T-helper 22 cell (primary cell): Measurements from ENCODE around the gene EDC3.
"Not testable (repeated sequence)": the region's sequence is repeated elsewhere in the genome, so short reads cannot be mapped to it uniquely, and the experiment has no call there.

Source experiments
- DNase-seq: peaks from one replicate; pipeline ENCODE4 v3.0.0-alpha.2; 2020; ENCODE audit warnings: low read depth

Gene EDC3

DNA sequence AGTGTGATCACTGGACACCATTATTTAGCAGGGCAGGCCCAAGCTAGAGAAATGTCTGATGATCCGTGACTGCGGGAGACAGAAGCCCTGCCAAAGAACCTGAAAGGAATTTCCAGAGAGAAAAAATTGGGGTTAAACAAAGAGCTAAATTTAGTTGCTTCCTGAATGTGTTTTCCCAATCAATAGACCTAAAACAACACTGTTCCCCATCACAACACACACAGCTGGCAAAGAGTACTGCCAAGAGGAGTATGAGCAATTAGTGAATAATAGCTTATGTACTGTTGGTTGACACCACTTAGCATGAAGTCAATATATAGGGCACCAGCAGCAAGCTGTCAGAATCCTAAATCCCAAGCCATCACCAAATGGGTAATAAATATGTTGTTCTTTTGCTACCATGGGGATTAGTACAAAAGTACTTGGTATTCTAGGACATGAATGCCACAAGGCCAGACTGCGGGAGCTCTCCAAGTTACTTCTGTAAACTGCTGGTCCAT is 44.5 kb downstream of the EDC3 start:
- no peak for DNase-seq

DNA sequence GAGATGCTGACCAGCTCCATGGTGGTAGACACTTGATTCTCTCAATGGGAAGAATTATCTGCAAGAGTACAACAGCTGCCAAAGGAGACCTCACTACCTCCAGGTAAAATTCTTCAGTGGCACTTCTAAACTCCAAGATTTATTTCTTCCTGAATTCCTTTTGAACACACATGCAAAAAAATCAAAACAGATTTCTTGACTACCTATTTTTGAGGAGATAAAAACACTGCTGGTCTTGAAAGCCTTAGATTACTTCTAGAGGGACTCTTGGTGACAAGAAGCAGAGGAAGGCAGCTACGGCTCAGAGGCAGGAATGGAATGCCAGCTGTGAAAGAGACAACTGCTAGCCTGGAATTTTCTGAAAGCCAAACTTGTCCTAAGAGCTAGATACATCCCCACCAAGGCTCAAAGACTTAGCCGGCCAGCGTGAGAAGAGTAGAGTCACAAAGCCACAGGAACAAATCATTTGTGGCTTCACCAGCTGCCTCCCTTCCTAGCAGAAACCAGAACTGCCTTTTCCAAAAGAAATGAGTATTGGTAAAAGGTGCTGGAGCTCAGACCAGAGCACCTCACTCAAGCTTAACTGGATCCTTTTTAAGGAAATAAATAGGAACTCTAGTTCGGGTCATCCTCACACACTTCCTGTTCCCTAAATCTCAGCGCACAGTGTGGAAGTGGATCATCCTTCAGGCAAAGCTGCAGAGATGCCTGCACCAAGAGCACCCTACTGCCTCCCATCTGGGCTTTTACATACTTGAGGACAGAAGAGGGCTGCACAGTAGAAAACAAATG is 47.6 kb downstream of the EDC3 start:
- DNase-seq, result no peak

DNA sequence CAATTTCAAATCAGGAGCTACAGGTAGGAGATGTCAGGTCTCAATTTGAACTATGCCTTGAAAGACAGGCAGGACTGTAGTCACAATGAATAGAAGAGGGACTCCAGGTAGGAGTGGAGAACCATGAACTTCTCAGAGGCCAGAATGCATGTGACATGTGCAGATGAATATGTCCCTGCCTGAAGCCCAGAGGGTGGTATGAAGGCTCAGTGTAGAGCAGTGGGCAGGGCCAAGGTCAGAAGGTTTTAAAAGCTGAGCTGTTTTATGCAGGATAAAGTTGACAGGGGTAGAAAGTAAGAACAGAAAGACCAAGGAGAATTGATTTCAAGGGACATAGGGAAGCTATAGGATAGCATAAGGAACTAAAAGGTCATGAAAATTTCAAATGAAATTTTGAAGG is 49.3 kb downstream of the EDC3 start:
- no peak for DNase-seq

DNA sequence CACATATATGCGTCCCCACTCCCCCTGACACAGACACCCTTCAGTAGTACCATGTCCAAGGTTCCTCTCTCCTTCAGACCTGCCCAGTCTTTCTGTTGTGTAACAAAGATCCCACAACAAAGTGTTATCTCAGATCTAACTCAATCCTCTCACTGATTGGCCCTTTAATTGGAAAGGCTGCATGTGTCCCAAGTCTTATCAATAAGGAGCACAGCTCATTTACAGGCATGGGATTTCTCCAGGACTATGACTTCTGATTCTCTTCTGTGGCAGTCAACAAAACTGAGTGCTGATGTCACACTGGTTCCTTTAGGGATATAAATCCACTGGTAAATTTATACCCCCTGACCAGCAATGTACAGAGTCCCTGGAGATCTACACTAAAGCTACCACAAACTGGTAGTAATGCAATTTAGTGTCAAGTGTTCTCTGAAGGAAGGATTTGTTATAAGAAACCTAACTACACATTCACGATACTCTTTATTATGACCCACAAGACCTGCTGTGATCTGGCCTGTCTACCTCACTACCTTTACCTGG is 52.1 kb downstream of the EDC3 start:
- DNase-seq, result no peak

DNA sequence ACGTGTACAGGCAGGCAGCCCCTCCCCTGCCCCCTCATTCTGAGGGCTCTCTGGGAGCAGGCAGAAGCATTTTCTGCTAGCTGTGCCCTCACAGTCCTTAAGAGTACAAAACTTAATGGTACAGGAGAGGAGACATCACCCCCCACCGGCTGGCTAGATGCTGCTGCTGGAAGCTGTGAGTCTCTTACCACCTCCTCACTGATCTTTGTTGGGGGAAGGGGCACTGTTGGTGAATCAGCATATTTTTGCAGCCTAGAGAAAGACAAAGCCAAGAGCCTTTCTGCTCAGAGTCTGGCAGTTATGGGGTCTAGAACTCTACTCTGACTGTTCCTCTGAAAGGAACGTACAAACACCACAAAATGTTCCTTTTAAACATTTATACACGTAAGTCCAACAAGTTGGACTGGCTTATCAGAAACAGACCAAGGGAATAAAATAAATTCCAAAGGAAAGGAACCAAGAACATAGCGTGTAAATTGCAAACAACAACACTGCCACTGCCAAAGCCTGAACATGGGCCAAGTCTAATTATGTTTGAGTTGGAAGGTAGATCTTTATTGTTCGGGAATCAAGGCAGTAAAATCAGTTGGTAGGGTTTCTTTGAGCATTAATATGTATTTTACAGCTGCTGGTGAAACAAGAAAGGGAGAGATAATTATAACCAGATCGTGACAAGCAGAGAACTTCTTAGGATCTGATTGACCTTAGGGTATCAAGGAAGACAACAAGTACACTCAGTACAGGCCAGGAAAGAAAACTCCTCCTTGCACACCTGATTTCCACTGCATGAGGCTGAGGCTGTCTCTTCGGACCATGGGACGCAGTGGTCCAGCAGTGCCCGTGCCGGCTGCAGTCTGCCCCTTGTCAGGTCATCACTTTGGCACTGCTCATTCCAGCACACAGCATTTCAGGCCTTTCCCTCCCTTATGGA is 52.8 kb downstream of the EDC3 start:
- DNase-seq, result no peak

DNA sequence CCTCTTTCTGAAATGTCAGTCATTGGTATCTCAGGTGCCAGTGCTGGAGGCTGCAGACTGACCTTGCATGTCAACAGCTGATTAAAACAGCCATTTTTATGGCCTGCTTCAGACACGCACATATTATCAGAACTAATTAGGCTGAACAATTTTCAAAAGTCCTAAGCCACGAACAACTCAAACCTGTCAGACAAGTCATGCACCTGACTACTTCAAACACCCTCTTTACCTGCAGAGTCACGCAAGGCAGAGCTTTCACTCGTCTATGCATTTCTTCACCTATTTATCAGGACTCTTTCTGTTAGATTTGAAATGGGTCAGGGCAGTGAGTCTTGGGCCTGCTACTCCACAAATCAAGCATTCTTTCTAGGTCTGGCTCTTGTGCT is 53.5 kb downstream of the EDC3 start:
- DNase-seq, result no peak

DNA sequence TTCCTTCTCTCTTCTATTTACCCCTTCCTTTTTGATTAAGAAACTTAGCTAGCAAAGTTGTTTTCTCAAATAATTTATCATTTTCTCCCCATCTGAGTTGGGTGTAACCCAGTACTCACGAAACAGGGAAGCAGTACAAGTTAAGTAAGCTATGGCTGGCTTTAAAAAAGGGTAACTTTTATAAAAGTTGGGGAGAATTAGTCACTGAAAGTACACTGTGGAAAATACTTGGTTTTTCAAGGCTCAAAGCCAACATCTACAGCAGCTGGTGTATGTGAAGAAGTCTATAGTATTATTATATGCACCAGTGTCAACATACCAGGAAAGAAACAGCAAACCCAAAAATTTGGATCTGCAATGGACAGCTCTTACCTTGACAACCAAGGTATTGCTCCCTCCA is 54.7 kb downstream of the EDC3 start:
- no peak for DNase-seq

DNA sequence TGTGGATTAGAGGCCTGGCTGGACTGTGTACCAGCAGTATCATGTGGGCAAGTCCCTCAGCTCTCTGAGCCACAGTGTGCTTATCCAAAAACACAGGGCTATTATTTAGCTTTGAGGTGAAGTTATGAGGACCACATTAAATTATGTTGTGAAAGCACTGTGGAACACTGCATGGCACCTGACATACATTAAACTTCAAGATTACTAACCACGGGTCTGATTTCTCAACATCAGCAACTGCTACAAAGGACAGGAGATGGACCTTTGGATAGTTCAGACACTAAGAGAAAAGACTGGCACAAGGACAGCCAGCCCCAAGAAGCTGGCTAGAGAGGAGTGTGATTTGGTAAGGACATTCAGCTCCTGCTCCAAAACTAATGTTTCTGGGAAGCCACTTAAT is 58.8 kb downstream of the EDC3 start:
- DNase-seq, result no peak

DNA sequence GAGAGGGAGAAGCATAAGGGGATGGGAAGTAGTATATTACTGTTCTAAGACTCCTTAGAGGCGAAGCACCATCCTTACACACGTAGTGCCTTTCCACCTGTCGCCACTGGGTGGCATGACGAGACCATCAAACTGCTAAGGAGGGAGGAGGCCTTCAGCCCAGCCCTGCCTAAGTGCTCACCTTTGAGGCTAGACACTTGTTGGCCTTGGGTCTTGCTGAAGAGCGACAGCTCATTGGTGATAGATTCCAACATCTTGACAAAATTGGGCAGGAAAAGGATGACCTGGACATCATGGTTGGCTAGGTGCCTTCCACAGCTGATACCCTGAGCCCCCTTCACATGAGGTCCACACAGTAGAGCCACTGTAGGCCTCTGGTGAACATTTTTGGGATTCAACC is 60.6 kb downstream of the EDC3 start:
- peak; percentile 34 for DNase-seq

DNA sequence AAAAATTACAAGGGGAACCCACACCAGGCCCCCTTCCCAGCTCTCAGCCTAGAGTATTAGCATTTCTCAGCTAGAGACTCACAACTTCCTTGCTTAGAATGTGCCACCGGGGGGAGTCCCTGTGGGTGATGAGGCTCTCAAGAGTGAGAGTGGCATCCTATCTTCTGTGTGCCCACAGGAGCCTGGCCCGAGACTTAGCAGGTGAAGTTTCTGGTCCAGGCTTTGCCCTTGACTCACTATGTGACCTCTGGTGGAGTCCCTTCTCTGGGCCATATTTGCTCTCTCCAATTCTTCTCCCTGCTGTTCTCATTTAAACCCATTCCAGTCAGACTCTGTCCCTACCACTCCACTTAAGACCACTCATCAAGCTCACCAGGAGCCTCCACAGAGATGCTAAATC is 62.0 kb downstream of the EDC3 start:
- DNase-seq, result no peak

DNA sequence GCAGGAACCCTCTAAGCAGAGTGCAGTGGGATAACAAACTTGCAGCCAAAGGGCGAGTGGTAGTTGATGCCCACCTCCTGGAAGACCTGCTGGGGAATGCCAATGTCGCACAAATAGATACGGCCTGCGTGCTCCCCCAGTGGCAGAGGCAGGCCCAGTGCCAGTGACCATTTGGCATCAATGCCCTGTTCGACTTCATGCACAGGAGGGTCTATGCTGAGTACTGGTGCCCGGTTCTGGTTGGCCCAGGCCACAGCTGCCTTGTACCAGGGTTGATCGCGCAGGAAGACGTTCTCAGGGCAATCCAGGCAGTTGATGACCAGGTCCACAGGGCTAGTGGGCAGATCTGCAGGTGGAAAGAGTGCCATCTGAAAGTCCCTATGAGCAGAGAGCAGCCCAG is 63.2 kb downstream of the EDC3 start:
- DNase-seq, result no peak

DNA sequence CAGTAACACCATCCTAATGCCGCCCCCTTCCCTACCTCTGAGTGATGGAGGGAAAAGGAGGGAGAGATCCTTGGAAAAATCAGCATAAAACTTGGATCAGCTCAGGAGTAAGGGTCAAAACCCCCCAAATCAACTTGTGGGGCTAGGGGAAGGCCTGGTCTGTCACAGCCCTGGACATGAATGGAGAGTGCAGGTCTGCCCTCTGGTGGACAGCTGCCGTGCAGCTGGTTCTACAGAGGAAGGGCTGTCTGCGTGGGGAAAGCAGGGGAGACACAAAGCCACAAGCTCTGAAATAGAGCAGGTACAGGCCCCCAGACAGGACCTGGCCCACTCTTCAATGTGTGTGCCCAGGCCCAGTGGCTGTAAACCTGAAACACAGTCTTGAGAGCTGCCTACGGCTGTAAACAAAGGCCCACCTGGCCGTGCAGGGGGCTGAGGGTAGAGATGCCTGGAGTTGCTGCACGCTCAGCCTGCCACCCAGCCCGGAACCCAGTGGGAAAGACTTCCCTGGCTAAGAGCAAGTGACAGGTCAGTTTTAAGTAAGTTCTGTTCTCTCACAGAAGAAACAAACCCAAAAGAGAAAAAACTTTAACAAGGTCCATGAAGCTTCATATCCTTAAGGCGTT is 63.8 kb downstream of the EDC3 start:
- DNase-seq, result peak; percentile 7

DNA sequence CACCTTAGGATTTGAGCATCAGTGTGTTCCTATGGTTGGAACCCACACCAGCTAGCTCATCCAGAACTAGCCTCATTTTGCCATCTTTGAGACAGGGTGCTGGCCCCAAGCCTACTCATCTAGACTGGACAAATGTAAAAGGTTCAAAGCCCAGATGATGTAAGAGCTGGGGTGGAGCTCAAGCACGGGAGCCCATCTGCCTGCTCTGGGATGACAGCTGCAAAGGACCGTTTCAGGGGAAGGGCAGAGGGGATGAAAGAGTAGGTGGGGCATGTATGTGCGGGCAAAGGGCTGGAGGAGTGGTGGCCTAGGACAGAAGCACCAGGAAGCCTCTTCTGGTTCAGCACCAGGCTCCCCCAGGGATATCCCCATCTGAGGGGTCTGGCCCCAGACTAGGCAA is 64.4 kb downstream of the EDC3 start:
- no peak for DNase-seq

DNA sequence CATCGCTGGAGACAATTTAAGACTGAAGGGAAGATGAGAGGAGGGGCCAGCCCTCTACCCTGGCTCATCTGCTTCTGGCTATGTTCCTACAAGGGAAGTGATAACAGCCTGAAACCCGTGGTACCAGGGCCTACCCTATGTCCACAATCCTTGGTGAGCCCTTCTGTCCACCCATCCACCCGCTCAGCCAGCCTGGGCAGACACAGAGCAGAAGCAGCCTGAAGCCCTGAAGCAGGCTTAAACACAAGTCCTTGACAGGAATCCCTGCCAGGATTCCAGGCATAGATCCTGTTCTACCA is 64.8 kb downstream of the EDC3 start:
- DNase-seq, result no peak

DNA sequence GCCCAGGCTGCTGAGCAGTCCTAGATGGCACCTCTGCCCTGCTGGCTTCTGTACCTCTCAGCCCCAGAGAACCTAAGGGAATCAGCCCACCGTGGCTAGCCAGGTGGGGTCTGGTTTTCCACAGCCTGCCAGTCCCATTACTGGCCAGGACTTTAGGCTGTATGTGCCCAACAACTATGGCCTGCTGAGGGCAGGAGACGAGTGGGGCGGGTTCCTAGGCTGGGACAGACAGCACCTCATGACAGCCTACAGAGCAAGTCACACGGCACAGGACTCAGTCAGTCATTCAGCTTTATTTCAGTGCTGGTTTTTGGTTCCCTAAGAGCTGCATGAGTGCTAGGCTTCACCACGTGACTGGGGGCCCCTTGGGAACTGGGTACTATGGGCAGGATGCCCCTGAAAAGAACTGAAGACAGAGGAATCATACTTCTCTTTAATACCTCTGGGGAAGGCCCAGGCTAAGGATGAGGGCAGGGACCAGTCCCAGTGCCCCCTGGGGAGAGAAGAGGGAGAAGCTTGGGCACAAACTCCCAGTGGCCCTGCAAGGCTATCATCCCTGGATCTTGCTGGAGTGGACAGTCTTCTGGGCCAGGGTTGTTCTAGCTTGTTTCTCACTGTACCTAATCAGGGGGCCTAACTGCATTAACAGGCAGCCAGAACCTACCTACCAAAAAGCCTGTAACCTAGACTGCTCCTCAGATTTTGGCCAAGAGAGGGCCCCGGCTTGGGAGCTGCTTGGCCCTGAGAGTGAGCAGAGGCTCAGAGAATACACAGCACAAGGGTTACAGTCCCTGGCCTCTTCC is 65.3 kb downstream of the EDC3 start:
- no peak for DNase-seq

DNA sequence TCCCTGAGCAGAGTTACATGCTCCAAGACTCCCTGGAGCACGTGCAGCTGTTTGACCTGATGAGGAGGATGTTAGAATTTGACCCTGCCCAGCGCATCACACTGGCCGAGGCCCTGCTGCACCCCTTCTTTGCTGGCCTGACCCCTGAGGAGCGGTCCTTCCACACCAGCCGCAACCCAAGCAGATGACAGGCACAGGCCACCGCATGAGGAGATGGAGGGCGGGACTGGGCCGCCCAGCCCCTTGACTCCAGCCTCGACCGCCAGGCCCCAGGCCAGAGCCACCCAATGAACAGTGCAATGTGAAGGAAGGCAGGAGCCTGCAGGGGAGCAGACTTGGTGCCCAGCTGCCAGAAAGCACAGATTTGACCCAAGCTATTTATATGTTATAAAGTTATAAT is 66.1 kb downstream of the EDC3 start:
- not testable (repeated sequence) for DNase-seq

DNA sequence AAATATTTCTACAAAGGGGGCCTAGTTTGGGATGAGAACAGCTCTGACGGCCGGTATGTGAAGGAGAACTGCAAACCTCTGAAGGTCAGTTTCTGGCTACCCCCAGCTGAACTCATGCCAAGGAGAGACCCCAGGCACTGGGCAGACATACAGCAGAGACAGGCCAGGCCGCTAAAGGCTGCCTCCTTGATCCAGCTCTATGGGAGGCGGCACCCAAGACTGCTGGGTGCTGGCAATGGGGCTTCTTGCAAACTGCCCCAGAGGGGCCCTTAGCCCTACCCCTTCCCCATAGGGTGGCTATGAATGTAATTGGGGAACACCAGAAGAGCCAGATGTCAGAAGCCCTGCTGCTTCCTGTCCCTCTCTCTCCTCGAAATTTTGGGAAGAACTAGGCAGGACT is 66.9 kb downstream of the EDC3 start:
- DNase-seq, result no peak

DNA sequence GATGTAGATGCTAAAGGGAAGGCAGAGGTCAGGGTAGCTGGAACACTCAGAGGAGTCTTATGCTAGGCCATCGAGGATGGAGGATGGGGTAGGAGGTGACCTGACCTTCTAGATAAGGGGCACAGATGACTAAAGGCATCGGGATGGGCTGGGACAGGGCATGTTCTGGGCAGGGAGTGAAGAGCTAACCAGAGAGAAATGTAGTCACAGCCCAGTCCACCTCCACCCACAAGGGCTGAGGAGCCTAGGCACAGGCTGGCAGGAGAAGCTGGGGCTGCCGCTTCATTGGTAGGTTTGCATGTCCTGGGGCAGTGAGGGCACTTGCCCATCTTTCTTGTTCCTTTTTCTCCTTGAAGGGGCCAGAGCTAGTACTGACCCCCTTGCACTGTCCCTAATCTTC is 67.6 kb downstream of the EDC3 start:
- no peak for DNase-seq

DNA sequence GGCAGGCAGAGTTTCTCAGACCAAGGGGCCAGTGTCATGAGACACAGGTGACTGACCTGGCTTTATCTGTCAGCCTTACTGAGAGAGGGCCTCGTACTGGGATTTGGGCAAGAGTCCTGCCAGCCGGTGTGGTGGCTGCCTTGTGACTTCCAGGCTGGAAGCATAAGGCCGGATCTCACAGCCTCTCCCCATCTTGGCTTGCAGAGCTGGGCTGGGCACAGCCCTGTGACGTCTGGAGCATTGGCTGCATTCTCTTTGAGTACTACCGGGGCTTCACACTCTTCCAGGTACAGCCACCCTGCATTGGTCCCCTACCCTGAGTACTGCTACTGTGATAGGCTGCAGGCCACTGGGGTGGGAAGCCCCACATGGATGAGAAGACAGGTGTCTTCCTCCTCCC is 68.1 kb downstream of the EDC3 start:
- no peak for DNase-seq

DNA sequence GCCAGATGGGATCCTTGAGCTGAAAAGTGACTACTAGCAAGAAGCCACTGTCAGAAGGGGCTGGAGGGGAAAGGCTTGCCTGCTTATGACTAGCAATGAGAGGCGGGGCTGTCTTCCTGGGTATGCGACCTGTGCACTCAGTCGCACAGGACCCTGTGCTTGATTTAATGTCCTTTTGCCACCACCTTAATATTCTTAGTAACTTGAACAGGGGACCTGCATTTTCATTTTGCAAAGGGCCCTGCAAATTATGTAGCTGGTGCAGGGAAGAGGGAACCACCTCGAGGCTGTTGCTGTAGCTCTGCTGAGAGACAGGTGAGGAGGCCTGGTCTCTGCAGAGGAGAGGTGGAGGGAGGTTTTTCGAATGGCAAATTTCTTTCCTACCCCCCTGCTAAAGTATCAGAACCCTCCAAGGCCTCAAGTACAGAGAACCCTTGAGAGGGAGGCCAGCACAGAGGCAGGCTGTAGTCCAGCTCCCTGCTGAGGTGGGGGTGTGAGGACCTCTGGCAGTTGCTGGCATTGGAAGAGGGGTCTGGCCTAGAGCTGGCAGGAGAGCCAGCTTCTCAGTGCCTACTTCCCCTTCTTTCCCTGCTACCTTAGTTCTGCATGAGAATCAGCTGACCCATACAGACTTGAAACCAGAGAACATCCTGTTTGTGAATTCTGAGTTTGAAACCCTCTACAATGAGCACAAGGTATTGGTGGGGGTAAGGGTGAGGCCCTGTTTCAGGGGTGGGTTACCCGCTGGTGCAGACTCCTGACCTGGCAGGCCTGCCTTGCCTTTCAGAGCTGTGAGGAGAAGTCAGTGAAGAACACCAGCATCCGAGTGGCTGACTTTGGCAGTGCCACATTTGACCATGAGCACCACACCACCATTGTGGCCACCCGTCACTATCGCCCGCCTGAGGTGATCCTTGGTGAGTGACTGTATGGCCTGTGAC is 68.8 kb downstream of the EDC3 start:
- DNase-seq, result no peak

DNA sequence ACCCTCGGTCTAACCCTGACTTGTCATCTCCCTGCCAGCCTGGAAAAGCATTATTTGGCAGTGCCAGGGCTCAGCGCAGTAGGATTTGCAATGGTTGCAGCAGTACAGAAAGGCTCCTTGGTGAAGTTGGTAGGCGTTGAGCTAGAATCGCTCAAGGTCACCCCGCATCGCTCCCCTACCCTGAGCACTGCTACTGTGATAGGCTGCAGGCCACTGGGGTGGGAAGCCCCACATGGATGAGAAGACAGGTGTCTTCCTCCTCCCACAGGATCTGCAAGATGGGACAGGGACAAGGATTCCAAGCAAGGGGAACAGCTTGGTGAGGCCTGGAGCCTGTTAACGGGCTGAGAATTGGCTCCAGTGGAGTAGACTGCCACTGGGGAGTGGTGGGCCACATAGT is 69.5 kb downstream of the EDC3 start:
- DNase-seq, result no peak
